SK-N-SH treated with all-trans-retinoic acid at 6 μM for 48 hours (cell line): Measurements from ENCODE around the gene AHSG.

Experiments used
- ARNTL ChIP-seq: fragments of 450-650 bp; formaldehyde crosslinking; IDR thresholded peaks from 2 replicates; pipeline ENCODE4 v1.5.0; 2020; ENCODE audit warnings: low read depth, mild to moderate bottlenecking, moderate library complexity, borderline replicate concordance
- BACH2 ChIP-seq: fragments of 250-450 bp; sonication (Bioruptor Pico); IDR thresholded peaks from 2 replicates; pipeline ENCODE4 v1.9.0; 2021; ENCODE audit warnings: mild to moderate bottlenecking, borderline replicate concordance
- CSRNP3 ChIP-seq: fragments of 250-450 bp; sonication (Bioruptor Pico); IDR thresholded peaks from 2 replicates; pipeline ENCODE4 v1.5.1; 2021; ENCODE audit warnings: mild to moderate bottlenecking, moderate library complexity
- GLIS3 ChIP-seq: fragments of 250-450 bp; sonication (Bioruptor Pico); IDR thresholded peaks from 2 replicates; pipeline ENCODE4 v1.5.0; 2020; ENCODE audit warnings: mild to moderate bottlenecking, moderate library complexity
- OSR1 ChIP-seq: fragments of 250-450 bp; sonication (Bioruptor Pico); IDR thresholded peaks from 2 replicates; pipeline ENCODE4 v1.8.0; 2022; ENCODE audit warnings: moderate library complexity, mild to moderate bottlenecking, inconsistent platforms
- PPARA ChIP-seq: fragments of 250-450 bp; sonication (Bioruptor Pico); IDR thresholded peaks from 2 replicates; pipeline ENCODE4 v1.5.0; 2020; ENCODE audit warnings: mild to moderate bottlenecking, borderline replicate concordance
- SNAI2 ChIP-seq: fragments of 250-450 bp; sonication (Bioruptor Pico); IDR thresholded peaks from 2 replicates; pipeline ENCODE4 v1.5.0; 2020; ENCODE audit warnings: mild to moderate bottlenecking, moderate library complexity
- ZFP30 ChIP-seq: fragments of 450-650 bp; formaldehyde crosslinking; IDR thresholded peaks from 2 replicates; pipeline ENCODE4 v1.5.0; 2022; ENCODE audit warnings: mild to moderate bottlenecking, moderate library complexity
- ZNF565 ChIP-seq: fragments of 450-650 bp; formaldehyde crosslinking; conservative IDR thresholded peaks from 2 replicates; pipeline ENCODE4 v1.5.0; 2020; ENCODE audit warnings: low read depth, mild to moderate bottlenecking, moderate library complexity
- ZNF70 ChIP-seq: fragments of 450-650 bp; formaldehyde crosslinking; IDR thresholded peaks from 2 replicates; pipeline ENCODE4 v1.5.0; 2020; ENCODE audit warnings: mild to moderate bottlenecking, moderate library complexity
- TF ChIP-seq, protein P1 (sequence below): fragments of 250-450 bp; sonication (Bioruptor Pico); IDR thresholded peaks from 2 replicates; pipeline ENCODE4 v1.8.0; 2020; ENCODE audit warnings: mild to moderate bottlenecking, moderate library complexity, borderline replicate concordance
- TF ChIP-seq, protein P2 (sequence below): fragments of 250-450 bp; sonication (Bioruptor Pico); IDR thresholded peaks from 2 replicates; pipeline ENCODE4 v1.5.1; 2020; ENCODE audit warnings: low read depth, mild to moderate bottlenecking, moderate library complexity
- TF ChIP-seq, protein P3 (sequence below): fragments of 250-450 bp; sonication (Bioruptor Pico); IDR thresholded peaks from 2 replicates; pipeline ENCODE4 v1.8.0; 2021; ENCODE audit warnings: low read depth, mild to moderate bottlenecking, moderate library complexity, borderline replicate concordance

GRCh38 chr3:186664119-186664495 lies 51.2 kb downstream of the AHSG start:
- TF ChIP-seq ARNTL (CRISPR knock-in tag) (no peak), OSR1 (CRISPR knock-in tag) (no peak), BACH2 (CRISPR knock-in tag) (no peak), ZFP30 (CRISPR knock-in tag) (no peak), GLIS3 (no peak), ZNF70 (no peak), PPARA (CRISPR knock-in tag) (no peak), CSRNP3 (CRISPR knock-in tag) (no peak), ZNF565 (CRISPR knock-in tag) (no peak), SNAI2 (no peak)
- TF ChIP-seq, protein P1, sequence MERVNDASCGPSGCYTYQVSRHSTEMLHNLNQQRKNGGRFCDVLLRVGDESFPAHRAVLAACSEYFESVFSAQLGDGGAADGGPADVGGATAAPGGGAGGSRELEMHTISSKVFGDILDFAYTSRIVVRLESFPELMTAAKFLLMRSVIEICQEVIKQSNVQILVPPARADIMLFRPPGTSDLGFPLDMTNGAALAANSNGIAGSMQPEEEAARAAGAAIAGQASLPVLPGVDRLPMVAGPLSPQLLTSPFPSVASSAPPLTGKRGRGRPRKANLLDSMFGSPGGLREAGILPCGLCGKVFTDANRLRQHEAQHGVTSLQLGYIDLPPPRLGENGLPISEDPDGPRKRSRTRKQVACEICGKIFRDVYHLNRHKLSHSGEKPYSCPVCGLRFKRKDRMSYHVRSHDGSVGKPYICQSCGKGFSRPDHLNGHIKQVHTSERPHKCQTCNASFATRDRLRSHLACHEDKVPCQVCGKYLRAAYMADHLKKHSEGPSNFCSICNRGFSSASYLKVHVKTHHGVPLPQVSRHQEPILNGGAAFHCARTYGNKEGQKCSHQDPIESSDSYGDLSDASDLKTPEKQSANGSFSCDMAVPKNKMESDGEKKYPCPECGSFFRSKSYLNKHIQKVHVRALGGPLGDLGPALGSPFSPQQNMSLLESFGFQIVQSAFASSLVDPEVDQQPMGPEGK (CRISPR knock-in tag), result no peak
- TF ChIP-seq, protein P2, sequence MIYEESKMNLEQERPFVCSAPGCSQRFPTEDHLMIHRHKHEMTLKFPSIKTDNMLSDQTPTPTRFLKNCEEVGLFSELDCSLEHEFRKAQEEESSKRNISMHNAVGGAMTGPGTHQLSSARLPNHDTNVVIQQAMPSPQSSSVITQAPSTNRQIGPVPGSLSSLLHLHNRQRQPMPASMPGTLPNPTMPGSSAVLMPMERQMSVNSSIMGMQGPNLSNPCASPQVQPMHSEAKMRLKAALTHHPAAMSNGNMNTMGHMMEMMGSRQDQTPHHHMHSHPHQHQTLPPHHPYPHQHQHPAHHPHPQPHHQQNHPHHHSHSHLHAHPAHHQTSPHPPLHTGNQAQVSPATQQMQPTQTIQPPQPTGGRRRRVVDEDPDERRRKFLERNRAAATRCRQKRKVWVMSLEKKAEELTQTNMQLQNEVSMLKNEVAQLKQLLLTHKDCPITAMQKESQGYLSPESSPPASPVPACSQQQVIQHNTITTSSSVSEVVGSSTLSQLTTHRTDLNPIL (CRISPR knock-in tag), result no peak
- TF ChIP-seq, protein P3, sequence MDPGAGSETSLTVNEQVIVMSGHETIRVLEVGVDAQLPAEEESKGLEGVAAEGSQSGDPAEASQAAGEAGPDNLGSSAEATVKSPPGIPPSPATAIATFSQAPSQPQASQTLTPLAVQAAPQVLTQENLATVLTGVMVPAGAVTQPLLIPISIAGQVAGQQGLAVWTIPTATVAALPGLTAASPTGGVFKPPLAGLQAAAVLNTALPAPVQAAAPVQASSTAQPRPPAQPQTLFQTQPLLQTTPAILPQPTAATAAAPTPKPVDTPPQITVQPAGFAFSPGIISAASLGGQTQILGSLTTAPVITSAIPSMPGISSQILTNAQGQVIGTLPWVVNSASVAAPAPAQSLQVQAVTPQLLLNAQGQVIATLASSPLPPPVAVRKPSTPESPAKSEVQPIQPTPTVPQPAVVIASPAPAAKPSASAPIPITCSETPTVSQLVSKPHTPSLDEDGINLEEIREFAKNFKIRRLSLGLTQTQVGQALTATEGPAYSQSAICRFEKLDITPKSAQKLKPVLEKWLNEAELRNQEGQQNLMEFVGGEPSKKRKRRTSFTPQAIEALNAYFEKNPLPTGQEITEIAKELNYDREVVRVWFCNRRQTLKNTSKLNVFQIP (CRISPR knock-in tag), result no peak
